Omental fat pad (tissue), 4 donors: ENCODE measurements around the gene EGFL7. TPM values are rescaled to one million over a fixed set of nuclear protein-coding genes. Genes with fewer than 3 reads are reported as not detected.

Experiments used
- ATAC-seq: fragments of 150-250 bp; one replicate; pipeline ENCODE4 v1.9.1; 2016; ENCODE audit warnings: mild to moderate bottlenecking, moderate library complexity; ENCODE audit not compliant: low FRiP score
- DNase-seq: peaks from one replicate; pipeline ENCODE4 v3.0.0-alpha.2; 2019; ENCODE audit warnings: low spot score
- CTCF ChIP-seq, 3 donors: fragments of 450-650 bp; IDR thresholded peaks; one replicate each; pipeline ENCODE4 v1.5.1; 2016 to 2017; ENCODE audit warnings: antibody characterized with exemption in 3 of 3, mild to moderate bottlenecking in 3 of 3, moderate library complexity in 2 of 3
- total RNA-seq, 4 donors: library from RNA; depleted of rRNA; stranded (reverse); fragments of >200 nt; gene quantifications; one replicate each; pipeline ENCODE4 v1.1.0, GENCODE V29; 2016

Gene EGFL7
- total RNA-seq, 4 donors from 2014 or later, result 50.6 to 274 (median 145) TPM

DNA sequence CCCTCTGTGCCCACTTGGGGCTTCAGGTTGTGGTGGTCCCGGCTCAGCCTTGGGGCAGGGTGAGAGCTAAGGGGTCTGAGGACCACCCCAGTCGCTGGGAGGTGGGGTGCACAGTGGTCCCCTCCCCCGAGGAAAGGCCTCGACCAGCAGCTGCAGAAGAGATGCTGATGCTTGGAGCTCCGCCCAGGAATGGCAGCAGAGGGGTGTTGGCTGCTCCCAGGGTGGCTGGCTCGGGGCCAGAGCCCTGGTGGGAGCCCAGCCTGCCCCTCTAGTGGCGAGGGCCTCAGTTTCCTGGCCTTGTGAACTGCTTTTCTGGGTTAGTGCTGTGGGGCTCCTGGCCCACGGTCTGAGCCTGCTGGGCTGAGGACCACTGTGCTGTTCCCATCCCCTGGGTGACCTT is 50.8 kb downstream of the EGFL7 start:
- ATAC-seq (no peak), DNase-seq (no peak)
- no peak for TF ChIP-seq CTCF (IDR thresholded peaks at IDR 0.05)

- TF ChIP-seq CTCF (IDR thresholded peaks at IDR 0.05), result no peak
- no peak for ATAC-seq
- no peak for DNase-seq
These were observed 51.6 kb downstream of the EGFL7 start for GRCh38 chr9:136714096-136714892.

DNA sequence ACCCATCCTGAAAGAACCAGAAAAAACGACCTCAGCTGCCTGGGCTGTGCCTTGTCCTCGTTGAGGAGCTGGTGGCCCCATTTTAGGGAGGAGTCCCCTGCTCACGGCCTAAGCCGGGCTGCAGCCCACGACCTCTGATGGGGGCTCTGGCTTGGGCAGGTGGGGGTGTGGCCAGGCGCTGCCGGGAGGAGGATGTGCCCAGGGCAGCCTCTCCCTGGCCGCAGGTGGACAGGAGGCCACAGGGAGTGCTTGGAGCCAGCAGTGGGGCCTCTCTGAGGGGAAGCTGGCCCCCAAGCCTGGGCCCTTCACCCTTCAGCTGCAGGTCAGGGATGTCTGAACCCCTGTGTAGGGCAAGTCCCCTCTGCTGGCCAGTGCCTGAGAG is 52.2 kb downstream of the EGFL7 start:
- DNase-seq (no peak), ATAC-seq (no peak)
- no peak for TF ChIP-seq CTCF (IDR thresholded peaks at IDR 0.05)

DNA sequence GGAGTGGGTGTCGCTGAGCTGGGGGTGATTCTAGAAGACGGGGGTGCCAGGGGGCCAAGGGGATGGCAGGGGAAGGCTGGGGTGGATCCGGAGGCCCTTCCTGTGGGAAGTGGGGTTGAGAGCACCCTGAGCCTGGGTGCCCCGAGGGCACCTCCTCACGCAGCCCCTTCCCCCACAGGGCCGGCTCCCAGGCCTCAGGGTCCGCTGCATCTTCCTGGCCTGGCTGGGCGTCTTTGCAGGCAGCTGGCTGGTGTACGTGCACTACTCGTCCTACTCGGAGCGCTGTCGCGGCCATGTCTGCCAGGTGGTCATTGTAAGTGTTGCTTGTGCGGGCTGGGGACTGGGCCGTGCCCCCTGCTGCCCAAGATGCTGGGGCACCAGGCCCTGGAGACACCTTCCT is 54.7 kb downstream of the EGFL7 start:
- DNase-seq (no peak), ATAC-seq (no peak)
- TF ChIP-seq CTCF (IDR thresholded peaks at IDR 0.05), result no peak

GRCh38 chr9:136718345-136719194 is 55.9 kb downstream of the EGFL7 start:
- ATAC-seq (no peak), DNase-seq (no peak)
- TF ChIP-seq CTCF (IDR thresholded peaks at IDR 0.05), result no peak

GRCh38 chr9:136719195-136719880 is 56.6 kb downstream of the EGFL7 start:
- DNase-seq, result no peak
- no peak for TF ChIP-seq CTCF (IDR thresholded peaks at IDR 0.05)
- ATAC-seq, result no peak
